Retinal pigment epithelial cell (primary cell): Measurements from ENCODE around the gene OLFML3.

ENCODE experiments used
- DNase-seq: peaks from one replicate; pipeline ENCODE4 v3.0.0-alpha.2; 2010; ENCODE audit warnings: low read depth
- H3K4me3 ChIP-seq: 2 replicates; pipeline ENCODE4 v1.5.1; 2011; ENCODE audit warnings: mild to moderate bottlenecking, low read length, control low read depth, moderate library complexity
- CTCF ChIP-seq: conservative IDR thresholded peaks from 2 replicates; pipeline ENCODE4 v1.5.1; 2011; ENCODE audit warnings: low read depth, low read length, control low read depth, inconsistent platforms

Gene OLFML3, protein sequence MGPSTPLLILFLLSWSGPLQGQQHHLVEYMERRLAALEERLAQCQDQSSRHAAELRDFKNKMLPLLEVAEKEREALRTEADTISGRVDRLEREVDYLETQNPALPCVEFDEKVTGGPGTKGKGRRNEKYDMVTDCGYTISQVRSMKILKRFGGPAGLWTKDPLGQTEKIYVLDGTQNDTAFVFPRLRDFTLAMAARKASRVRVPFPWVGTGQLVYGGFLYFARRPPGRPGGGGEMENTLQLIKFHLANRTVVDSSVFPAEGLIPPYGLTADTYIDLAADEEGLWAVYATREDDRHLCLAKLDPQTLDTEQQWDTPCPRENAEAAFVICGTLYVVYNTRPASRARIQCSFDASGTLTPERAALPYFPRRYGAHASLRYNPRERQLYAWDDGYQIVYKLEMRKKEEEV

DNA sequence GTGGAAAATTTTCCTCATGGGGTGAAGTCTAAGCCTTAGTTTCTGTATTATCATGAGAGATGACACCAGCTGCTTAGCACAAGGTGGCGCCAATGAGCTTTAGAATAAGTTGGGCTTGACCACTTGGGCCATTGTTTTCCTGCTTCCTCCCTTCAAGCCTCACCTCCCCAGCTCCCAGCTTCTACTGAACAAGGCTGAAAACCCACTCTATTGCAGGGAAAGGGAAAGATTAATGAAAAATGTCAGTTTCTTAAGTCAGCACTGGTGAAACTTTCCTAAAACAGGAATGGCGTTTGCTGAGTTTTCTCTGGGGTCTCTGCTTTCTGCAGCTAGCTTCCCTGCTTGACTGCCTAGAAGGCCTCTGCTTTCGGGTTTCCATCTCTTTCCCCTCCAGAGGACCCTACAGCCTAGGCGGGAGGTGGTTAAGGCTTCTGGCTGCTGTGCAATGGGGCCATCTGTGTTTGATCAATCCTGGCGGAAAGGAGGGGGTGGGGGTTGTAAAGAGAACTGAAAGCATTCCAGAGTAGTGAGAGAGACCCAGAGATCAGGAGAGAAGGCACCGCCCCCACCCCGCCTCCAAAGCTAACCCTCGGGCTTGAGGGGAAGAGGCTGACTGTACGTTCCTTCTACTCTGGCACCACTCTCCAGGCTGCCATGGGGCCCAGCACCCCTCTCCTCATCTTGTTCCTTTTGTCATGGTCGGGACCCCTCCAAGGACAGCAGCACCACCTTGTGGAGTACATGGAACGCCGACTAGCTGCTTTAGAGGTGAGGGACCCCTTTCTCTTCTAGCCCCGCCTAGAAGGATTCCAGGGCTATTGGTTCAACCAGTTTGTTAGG lies at the start of gene OLFML3:
Gene OLFML3 (plus strand): TSS at position 612 of the 840 bp plus-strand sequence. CDS start 43 bp downstream, at position 655.
- TF ChIP-seq CTCF, result peak; percentile 71
- peak within 1 kb of the TSS; percentile 32 for H3K4me3 ChIP-seq
- peak; percentile 51 for DNase-seq

DNA sequence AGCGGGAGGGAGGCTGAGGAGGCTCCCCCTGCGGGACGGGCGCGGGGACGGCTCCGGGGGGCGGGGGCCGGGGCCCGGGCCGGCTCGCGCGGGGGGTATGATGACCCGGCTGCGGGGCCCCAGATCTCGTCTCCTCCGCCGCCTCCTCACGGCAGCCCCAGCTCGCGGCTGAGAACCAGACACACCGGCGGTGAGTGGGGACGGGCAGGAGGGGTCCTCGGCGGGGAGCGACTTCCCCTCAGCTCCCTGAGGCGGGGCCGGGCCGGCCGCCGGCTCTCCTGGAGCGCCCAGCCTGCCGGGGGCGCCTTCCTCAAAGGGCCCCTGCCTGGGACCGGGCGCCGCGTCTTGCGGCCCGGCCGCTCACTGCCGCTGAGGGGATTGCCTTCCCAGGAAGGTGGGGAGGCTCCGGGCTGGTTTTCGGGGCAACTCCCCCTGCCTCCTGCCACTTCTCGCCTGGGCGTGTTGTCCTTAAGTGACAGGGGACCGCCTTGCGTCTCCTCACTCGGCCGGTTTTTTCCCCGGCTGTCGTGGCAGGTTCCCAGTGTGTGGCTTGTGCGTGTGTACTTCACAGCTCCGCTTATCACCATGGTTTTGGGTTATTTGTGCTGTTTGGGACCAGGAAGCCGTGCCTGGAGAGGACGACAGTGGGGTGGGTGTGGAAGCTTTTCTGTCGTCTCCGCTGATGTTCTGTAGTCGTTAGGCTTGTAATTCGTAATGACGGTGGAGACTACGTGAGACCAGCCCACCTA lies 49.4 kb upstream of the OLFML3 start:
- no peak for DNase-seq
- peak overlapping the region; percentile 81 for H3K4me3 ChIP-seq
- TF ChIP-seq CTCF, result no peak

DNA sequence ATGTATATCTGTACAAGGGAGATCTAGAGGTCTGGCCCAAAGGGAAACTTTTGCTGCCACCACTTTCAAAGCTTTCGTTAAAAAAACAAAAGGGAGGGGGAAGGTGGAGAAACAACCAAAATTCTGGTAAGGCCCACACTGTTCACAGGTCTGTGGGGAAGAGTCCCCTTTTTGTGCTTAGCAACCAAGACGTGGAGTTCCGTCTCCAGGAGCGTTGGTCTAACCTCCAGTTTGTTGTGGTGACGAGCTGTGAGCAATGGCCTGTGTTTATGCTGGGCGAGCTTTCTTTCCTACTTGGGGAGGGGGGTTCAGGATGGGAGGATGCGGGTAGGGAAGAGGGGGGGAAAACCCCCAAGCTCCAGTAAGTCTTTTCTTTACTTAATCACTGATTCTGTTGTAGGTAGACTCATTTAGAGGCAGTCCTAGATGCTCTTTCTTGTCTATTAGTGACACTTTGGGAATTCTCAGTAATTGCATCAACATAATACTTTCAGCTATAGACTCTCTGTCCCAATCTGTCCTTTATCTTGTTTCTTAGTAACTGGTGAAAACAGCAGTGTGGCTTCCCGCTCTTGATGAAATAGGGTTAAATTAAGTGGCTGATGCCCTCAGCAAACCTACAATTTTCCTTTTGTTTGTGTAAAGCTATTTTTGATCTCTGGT lies 48.6 kb upstream of the OLFML3 start:
- peak overlapping the region; percentile 81 for H3K4me3 ChIP-seq
- TF ChIP-seq CTCF, result no peak

DNA sequence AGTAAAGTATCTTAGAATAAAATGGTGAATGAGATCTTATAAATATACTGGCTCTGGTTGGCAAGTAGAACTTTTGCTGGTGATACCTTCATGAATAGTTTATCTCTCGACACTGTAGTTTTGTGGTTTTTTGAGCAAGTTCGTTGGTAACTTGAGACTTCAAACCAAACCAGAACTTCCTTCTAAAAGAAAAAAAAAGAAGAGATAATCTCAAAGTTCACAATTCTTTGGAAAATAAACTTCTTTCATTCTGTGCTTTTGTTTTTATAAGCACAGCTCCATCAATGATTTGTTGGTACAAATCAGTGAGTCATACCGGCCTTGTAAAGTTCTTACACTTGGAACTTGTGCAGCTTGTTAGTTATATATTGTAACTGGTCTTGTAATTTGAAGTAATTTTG lies 47.8 kb upstream of the OLFML3 start:
- no peak overlapping the region for H3K4me3 ChIP-seq
- no peak for TF ChIP-seq CTCF
- no peak for DNase-seq

More for the DNA sequence above, 48.6 kb upstream of the OLFML3 start:
- no peak for DNase-seq

DNA sequence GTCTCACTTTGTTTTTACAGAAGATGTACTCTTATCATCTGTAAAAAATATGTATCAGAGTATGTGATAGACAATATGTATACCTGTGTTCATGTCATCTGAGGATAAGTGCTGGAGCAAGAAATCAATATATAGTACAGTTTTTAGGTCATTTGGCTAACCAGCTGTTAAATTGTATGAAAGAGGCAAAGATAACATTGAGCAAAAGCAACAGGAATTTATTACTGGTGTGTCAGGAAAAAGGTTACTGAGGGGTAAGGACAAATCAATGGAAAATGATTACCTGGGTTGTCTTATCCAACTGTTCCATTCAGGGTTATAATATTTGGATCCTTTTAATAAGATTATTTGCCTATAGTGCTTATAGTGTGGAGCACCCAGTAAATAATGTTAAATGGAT lies 45.3 kb upstream of the OLFML3 start:
- no peak for TF ChIP-seq CTCF
- no peak for DNase-seq
- no peak overlapping the region for H3K4me3 ChIP-seq

GRCh38 chr1:113934511-113935055 lies 44.7 kb upstream of the OLFML3 start:
- TF ChIP-seq CTCF, result no peak
- no peak for DNase-seq
- no peak overlapping the region for H3K4me3 ChIP-seq
